SK-N-SH (cell line): Measurements from ENCODE around the gene ARHGEF28. TPM values are rescaled to one million over a fixed set of nuclear protein-coding genes. Genes with fewer than 3 reads are reported as not detected.

ENCODE experiments used
- CTCF ChIA-PET: fragments of 300-600, 350-600 bp; formaldehyde crosslinking; extraction: SDS; loops from one replicate; lab custom pipeline; 2021; lab: Yijun Ruan, JAX
- POLR2A ChIA-PET: fragments of 350-600 bp; sonication (Branson Sonifier 250); formaldehyde crosslinking; extraction: SDS; loops from one replicate; lab custom pipeline; 2020; ENCODE audit warnings: antibody characterized with exemption, inconsistent platforms; lab: Yijun Ruan, JAX
- DNase-seq: peaks from one replicate; pipeline ENCODE4 v3.0.0; 2012
- H2AFZ ChIP-seq: fragments of 200-600 bp; sonication (generic); 2 replicates; pipeline ENCODE4 v1.8.1; 2016; ENCODE audit warnings: antibody characterized with exemption, mild to moderate bottlenecking, low read depth
- H3F3A ChIP-seq: fragments of 200-600 bp; sonication (generic); replicated peaks from 2 replicates; pipeline ENCODE3; 2016; ENCODE audit warnings: antibody characterized with exemption, mild to moderate bottlenecking; ENCODE audit not compliant: insufficient read depth
- H3K27ac ChIP-seq, 2 experiments: fragments of 200-500 bp in 1 of 2; fragments of 200-600 bp in 1 of 2; sonication (Bioruptor generic) in 1 of 2; sonication (generic), shearing (Covaris generic) in 1 of 2; 2 replicates each; pipeline versions ENCODE4 v1.5.1 to v1.6.1; 2014 to 2016; ENCODE audit warnings: low read depth in 2 of 2, inconsistent platforms in 1 of 2, low read length in 1 of 2, mild to moderate bottlenecking in 1 of 2, mixed read lengths in 1 of 2
- H3K27me3 ChIP-seq: fragments of 200-600 bp; sonication (generic), shearing (Covaris generic); 2 replicates; pipeline ENCODE4 v1.6.1; 2016; ENCODE audit warnings: mixed run types; ENCODE audit not compliant: insufficient read depth
- H3K36me3 ChIP-seq, 2 experiments: fragments of 200-500 bp in 1 of 2; fragments of 200-600 bp in 1 of 2; sonication (Bioruptor generic) in 1 of 2; sonication (generic) in 1 of 2; replicated peaks in 1 of 2; 2 replicates each; pipeline versions ENCODE3 to v1.5.1; 2014 to 2016; ENCODE audit warnings: low read length in 1 of 2, mild to moderate bottlenecking in 1 of 2; ENCODE audit not compliant: insufficient read depth in 2 of 2, control insufficient read depth in 1 of 2
- H3K4me1 ChIP-seq, 2 experiments: fragments of 200-500 bp in 1 of 2; fragments of 200-600 bp in 1 of 2; sonication (Bioruptor generic) in 1 of 2; sonication (generic), shearing (Covaris generic) in 1 of 2; 2 replicates each; pipeline versions ENCODE4 v1.5.1 to v1.6.1; 2014 to 2016; ENCODE audit warnings: low read depth in 1 of 2, low read length in 1 of 2, mixed run types in 1 of 2; ENCODE audit not compliant: insufficient read depth in 2 of 2, control insufficient read depth in 1 of 2
- H3K4me2 ChIP-seq: fragments of 200-600 bp; sonication (generic), shearing (Covaris generic); 2 replicates; pipeline ENCODE4 v1.6.1; 2017; ENCODE audit warnings: mixed run types
- H3K4me3 ChIP-seq, 2 experiments: fragments of 200-500 bp in 1 of 2; fragments of 200-600 bp in 1 of 2; sonication (Bioruptor generic) in 1 of 2; sonication (generic), shearing (Covaris generic) in 1 of 2; 2 replicates each; pipeline versions ENCODE4 v1.5.1 to v1.8.1; 2014 to 2016; ENCODE audit warnings: low read depth in 2 of 2, inconsistent platforms in 1 of 2, low read length in 1 of 2, mild to moderate bottlenecking in 1 of 2, mixed read lengths in 1 of 2, moderate library complexity in 1 of 2
- H3K79me2 ChIP-seq: fragments of 200-600 bp; sonication (generic); 2 replicates; pipeline ENCODE4 v1.8.1; 2017; ENCODE audit warnings: mild to moderate bottlenecking; ENCODE audit not compliant: insufficient read depth
- H3K9ac ChIP-seq: fragments of 200-600 bp; sonication (generic); 2 replicates; pipeline ENCODE4 v1.6.1; 2017; ENCODE audit warnings: mixed run types
- H3K9me2 ChIP-seq: fragments of 200-600 bp; sonication (generic); 2 replicates; pipeline ENCODE4 v1.6.1; 2017; ENCODE audit warnings: mixed run types
- H3K9me3 ChIP-seq: fragments of 200-600 bp; sonication (generic); 2 replicates; pipeline ENCODE4 v1.6.1; 2017; ENCODE audit warnings: mixed run types, mild to moderate bottlenecking, moderate library complexity
- H4K20me1 ChIP-seq: fragments of 200-600 bp; sonication (generic); 2 replicates; pipeline ENCODE4 v1.6.1; 2017; ENCODE audit warnings: mild to moderate bottlenecking, mixed run types; ENCODE audit not compliant: insufficient read depth
- ELF1 ChIP-seq: IDR thresholded peaks from 2 replicates; pipeline ENCODE4 v1.4.0; 2012
- FOXJ3 ChIP-seq: sonication (generic); formaldehyde crosslinking; IDR thresholded peaks from 2 replicates; pipeline ENCODE4 v1.5.1; 2020; ENCODE audit warnings: mild to moderate bottlenecking, missing genetic modification reagents
- GABPA ChIP-seq: IDR thresholded peaks from 2 replicates; pipeline ENCODE4 v1.4.0; 2012; ENCODE audit warnings: low read depth, mild to moderate bottlenecking
- GATA2 ChIP-seq: sonication (generic); formaldehyde crosslinking; IDR thresholded peaks from 2 replicates; pipeline ENCODE4 v1.5.0; 2020; ENCODE audit warnings: mild to moderate bottlenecking, missing genetic modification reagents
- MEF2A ChIP-seq: IDR thresholded peaks from 2 replicates; pipeline ENCODE4 v1.4.0; 2012; ENCODE audit warnings: low read depth, borderline replicate concordance
- MXI1 ChIP-seq: IDR thresholded peaks from 2 replicates; pipeline ENCODE4 v1.6.1; 2012; ENCODE audit warnings: mild to moderate bottlenecking, low read depth, low read length, improper control_type of control experiment
- NRF1 ChIP-seq: IDR thresholded peaks from 2 replicates; pipeline ENCODE4 v1.6.1; 2012; ENCODE audit warnings: low read depth, mild to moderate bottlenecking, low read length
- POLR2AphosphoS5 ChIP-seq: IDR thresholded peaks from 2 replicates; pipeline ENCODE4 v1.6.1; 2012; ENCODE audit warnings: low read depth, low read length
- RAD21 ChIP-seq: IDR thresholded peaks from 2 replicates; pipeline ENCODE4 v1.6.1; 2012; ENCODE audit warnings: mild to moderate bottlenecking, low read length
- RCOR1 ChIP-seq: fragments of 150-350 bp; IDR thresholded peaks from 2 replicates; pipeline ENCODE4 v1.6.1; 2017; ENCODE audit warnings: antibody characterized with exemption, low read length
- RXRA ChIP-seq: IDR thresholded peaks from 2 replicates; pipeline ENCODE4 v1.4.0; 2012; ENCODE audit warnings: low read depth, mild to moderate bottlenecking, borderline replicate concordance
- SIN3A ChIP-seq: IDR thresholded peaks from 2 replicates; pipeline ENCODE4 v1.6.1; 2012; ENCODE audit warnings: low read depth, mild to moderate bottlenecking, low read length, moderate library complexity, borderline replicate concordance
- TAF1 ChIP-seq: IDR thresholded peaks from 2 replicates; pipeline ENCODE4 v1.6.1; 2012; ENCODE audit warnings: low read depth, mild to moderate bottlenecking, low read length, moderate library complexity, borderline replicate concordance
- TCF12 ChIP-seq: IDR thresholded peaks from 2 replicates; pipeline ENCODE4 v1.4.0; 2012
- TEAD4 ChIP-seq: IDR thresholded peaks from 2 replicates; pipeline ENCODE4 v1.4.0; 2012; ENCODE audit warnings: mild to moderate bottlenecking, borderline replicate concordance; ENCODE audit not compliant: insufficient read depth
- USF1 ChIP-seq: IDR thresholded peaks from 2 replicates; pipeline ENCODE4 v1.4.0; 2012; ENCODE audit warnings: low read depth, borderline replicate concordance
- WGBS: methylation state at CpG from one replicate; pipeline ENCODE4 v1.1.6; 2017; ENCODE audit warnings: low lambda C conversion rate; 5-methylcytosine and 5-hydroxymethylcytosine counted together
- polyA plus RNA-seq, 3 experiments: library from polyadenylated mRNA; depleted of rRNA; stranded (reverse); fragments of >200 nt; gene quantifications; 2 replicates each; pipeline ENCODE4 v1.2.3, GENCODE V29; 2012
- TF ChIP-seq, protein P1 (sequence below): IDR thresholded peaks from 2 replicates; pipeline ENCODE4 v1.4.0; 2012; ENCODE audit warnings: low read depth
- TF ChIP-seq, protein P2 (sequence below): fragments of 150-350 bp; IDR thresholded peaks from 2 replicates; pipeline ENCODE4 v1.6.1; 2016; ENCODE audit warnings: mild to moderate bottlenecking, low read depth, low read length
- TF ChIP-seq, protein P3 (sequence below): fragments of 150-350 bp; IDR thresholded peaks from 2 replicates; pipeline ENCODE4 v1.6.1; 2017; ENCODE audit warnings: antibody characterized with exemption, low read length, low read depth, borderline replicate concordance

The ARHGEF28 gene
- polyA plus RNA-seq, 1 of the 3 experiments (the other 2 are of a cell fraction) = 4.2 TPM

- CTCF ChIA-PET = interaction anchor here (0.8 to 2.7 kb wide), 3 partner anchors 9 to 107 kb away, joined by 3 to 7 read pairs (median 4); no protein-coding TSS in a partner anchor
- TF ChIP-seq TAF1 (no peak), RAD21 (no peak), TCF12 (no peak), MXI1 (no peak)
- H2AFZ ChIP-seq = no peak overlapping the region
- H3K79me2 ChIP-seq = peaks cover 3% of the 10 kb centered on the region; the same call in 1 of the 2 replicates
- POLR2A ChIA-PET = no interaction called here
- H3K27me3 ChIP-seq = no peaks in the 10 kb centered on the region
- WGBS = 93% methylated on average over 3 of the region's 3 CpGs
- no peaks in the 10 kb centered on the region for H4K20me1 ChIP-seq
- peaks cover 0 to 13% of the 10 kb centered on the region in 2 experiments; a peak in 2 of 4 replicates for H3K4me1 ChIP-seq
- no peak overlapping the region for H3K27ac ChIP-seq
- H3K4me2 ChIP-seq = no peak overlapping the region
- H3K9ac ChIP-seq = no peak overlapping the region
- H3K4me3 ChIP-seq = no peak overlapping the region
- H3K9me2 ChIP-seq = no peaks in the 10 kb centered on the region
- H3F3A ChIP-seq = peaks cover under 1% of the 10 kb centered on the region
- H3K36me3 ChIP-seq = no peaks in the 10 kb centered on the region
- no peak for DNase-seq
- H3K9me3 ChIP-seq = no peaks in the 10 kb centered on the region
Measured at GRCh38 chr5:73698011-73698410, 72.0 kb downstream of the ARHGEF28 start.

DNA sequence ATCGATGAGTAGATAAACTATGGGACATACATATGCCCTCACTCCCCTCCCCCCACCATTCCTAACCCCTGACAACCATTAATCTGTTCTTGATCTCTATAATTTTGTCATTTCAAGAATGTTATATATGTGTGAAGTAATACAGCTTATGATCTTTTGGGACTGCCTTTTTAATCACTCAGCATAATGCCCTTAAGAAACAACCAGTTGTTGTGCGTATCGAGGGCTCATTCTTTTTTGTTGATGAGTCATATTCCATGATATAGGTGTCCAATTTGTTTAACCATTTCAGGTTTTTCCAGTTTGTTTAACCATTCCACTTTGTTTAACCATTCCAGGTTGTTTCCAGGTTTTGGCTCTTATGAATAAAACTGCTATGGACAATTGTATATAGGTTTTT, 75.6 kb downstream of the ARHGEF28 start:
- no peak for DNase-seq
- TF ChIP-seq, protein P1, sequence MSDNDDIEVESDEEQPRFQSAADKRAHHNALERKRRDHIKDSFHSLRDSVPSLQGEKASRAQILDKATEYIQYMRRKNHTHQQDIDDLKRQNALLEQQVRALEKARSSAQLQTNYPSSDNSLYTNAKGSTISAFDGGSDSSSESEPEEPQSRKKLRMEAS = no peak
- no peak for TF ChIP-seq ELF1
- TF ChIP-seq GATA2 = no peak
- TF ChIP-seq GABPA = no peak
- TF ChIP-seq RAD21 = no peak
- TF ChIP-seq RCOR1 = no peak
- TF ChIP-seq TEAD4 = no peak
- no peak for TF ChIP-seq RXRA
- TF ChIP-seq, protein P2, sequence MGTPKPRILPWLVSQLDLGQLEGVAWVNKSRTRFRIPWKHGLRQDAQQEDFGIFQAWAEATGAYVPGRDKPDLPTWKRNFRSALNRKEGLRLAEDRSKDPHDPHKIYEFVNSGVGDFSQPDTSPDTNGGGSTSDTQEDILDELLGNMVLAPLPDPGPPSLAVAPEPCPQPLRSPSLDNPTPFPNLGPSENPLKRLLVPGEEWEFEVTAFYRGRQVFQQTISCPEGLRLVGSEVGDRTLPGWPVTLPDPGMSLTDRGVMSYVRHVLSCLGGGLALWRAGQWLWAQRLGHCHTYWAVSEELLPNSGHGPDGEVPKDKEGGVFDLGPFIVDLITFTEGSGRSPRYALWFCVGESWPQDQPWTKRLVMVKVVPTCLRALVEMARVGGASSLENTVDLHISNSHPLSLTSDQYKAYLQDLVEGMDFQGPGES = no peak
- no peak for TF ChIP-seq SIN3A
- no peak for TF ChIP-seq TAF1
- TF ChIP-seq TCF12 = no peak
- TF ChIP-seq, protein P3, sequence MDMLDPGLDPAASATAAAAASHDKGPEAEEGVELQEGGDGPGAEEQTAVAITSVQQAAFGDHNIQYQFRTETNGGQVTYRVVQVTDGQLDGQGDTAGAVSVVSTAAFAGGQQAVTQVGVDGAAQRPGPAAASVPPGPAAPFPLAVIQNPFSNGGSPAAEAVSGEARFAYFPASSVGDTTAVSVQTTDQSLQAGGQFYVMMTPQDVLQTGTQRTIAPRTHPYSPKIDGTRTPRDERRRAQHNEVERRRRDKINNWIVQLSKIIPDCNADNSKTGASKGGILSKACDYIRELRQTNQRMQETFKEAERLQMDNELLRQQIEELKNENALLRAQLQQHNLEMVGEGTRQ = no peak
- TF ChIP-seq MEF2A = no peak
- TF ChIP-seq USF1 = no peak
- TF ChIP-seq FOXJ3 (CRISPR knock-in tag) = no peak
- TF ChIP-seq NRF1 = no peak
- no peak for TF ChIP-seq POLR2AphosphoS5
- no peaks in the 10 kb centered on the region; a peak in 2 of 4 replicates for H3K4me1 ChIP-seq
- no peak overlapping the region for H3K27ac ChIP-seq
- H3K36me3 ChIP-seq = no peaks in the 10 kb centered on the region
- no peak overlapping the region for H3K4me2 ChIP-seq
- ChIA-PET CTCF (interaction anchor here (1.2 kb wide), 1 partner anchor 111 kb away, joined by 3 read pairs; no protein-coding TSS in a partner anchor), POLR2A (no interaction called here)
- H4K20me1 ChIP-seq = no peaks in the 10 kb centered on the region
- H3K79me2 ChIP-seq = no peaks in the 10 kb centered on the region
- no peak overlapping the region for H2AFZ ChIP-seq
- H3K4me3 ChIP-seq = no peak overlapping the region
- H3K27me3 ChIP-seq = no peaks in the 10 kb centered on the region
- H3F3A ChIP-seq = no peaks in the 10 kb centered on the region
- no peak overlapping the region for H3K9ac ChIP-seq
- H3K9me3 ChIP-seq = no peaks in the 10 kb centered on the region
- no peaks in the 10 kb centered on the region for H3K9me2 ChIP-seq
- WGBS = 75% methylated on average over 3 of the region's 3 CpGs
